ENCODE measurements around the gene AFF1. TPM values are rescaled to one million over a fixed set of nuclear protein-coding genes. Genes with fewer than 3 reads are reported as not detected.

Gene AFF1
- polyA plus RNA-seq, 1 donor (not counting 4 experiments of a cell fraction or from before 2014, with no cell fraction given): 14.4 TPM

DNA sequence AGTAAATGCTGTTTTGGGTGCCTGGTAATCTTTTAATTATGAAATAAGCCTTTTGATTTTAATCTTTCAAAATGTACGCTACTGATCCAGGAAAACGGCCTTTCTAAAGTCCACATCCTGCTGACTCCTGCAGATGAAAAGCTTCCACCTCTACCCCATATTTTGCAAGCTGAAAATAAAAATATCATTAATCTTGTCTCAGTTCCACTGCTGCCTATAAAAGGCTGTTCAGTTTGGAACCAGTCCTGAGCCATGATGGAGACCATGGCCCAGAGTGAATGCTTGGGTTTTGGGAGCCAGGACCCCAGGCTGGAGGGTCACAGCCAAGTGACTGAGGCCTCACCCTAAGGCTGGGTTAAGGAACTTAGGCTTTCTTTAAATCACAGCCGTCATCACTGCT, 110.8 kb downstream of the AFF1 start:
- dilution Hi-C loops (cut with MboI; ENCODE audit: extremely low pct_ligation_motif_present, low sequenced_read_pairs): no loop called here
- FAIRE-seq (no peak), DNase-seq (ENCODE audit: low read depth, low spot score) (no peak)
- peaks cover 6% of the 10 kb centered on the region for H3K4me1 ChIP-seq (ENCODE audit: control insufficient read depth, extremely low read depth, insufficient read depth, low read length)
- H3K9me1 ChIP-seq (ENCODE audit: control insufficient read depth, extremely low read depth, insufficient read depth, low read length): peaks cover 2% of the 10 kb centered on the region
- no peak overlapping the region for H3K9ac ChIP-seq (ENCODE audit: control insufficient read depth, extremely low read depth, insufficient read depth, low read length)
- no peaks in the 10 kb centered on the region for H3K9me3 ChIP-seq (ENCODE audit: control insufficient read depth, low read depth, low read length)
- H3K27me3 ChIP-seq (ENCODE audit: control insufficient read depth, extremely low read depth, insufficient read depth, low read length): no peaks in the 10 kb centered on the region
- no peaks in the 10 kb centered on the region for H4K20me1 ChIP-seq (ENCODE audit: control insufficient read depth, extremely low read depth, insufficient read depth, low read length)
- no peak overlapping the region for H3K4me3 ChIP-seq (ENCODE audit: control insufficient read depth in 2 of 3, extremely low read depth in 1 of 3, insufficient read depth in 2 of 3, low read depth in 1 of 3, low read length in 3 of 3)
- no peak overlapping the region for H3K27ac ChIP-seq (ENCODE audit: control insufficient read depth, insufficient read depth, low read length)
- no peak for TF ChIP-seq EZH2 (IDR thresholded peaks at IDR 0.05; ENCODE audit: low read length)
- H3K79me2 ChIP-seq (ENCODE audit: control insufficient read depth, insufficient read depth, low read length): peaks cover 29% of the 10 kb centered on the region
- H3K4me2 ChIP-seq (ENCODE audit: control insufficient read depth, extremely low read depth, insufficient read depth, low read depth, low read length): no peak overlapping the region
- H2AFZ ChIP-seq (ENCODE audit: control insufficient read depth, low read length): no peak overlapping the region
- H3K36me3 ChIP-seq (ENCODE audit: control insufficient read depth in 2 of 2, extremely low read depth in 1 of 2, insufficient read depth in 2 of 2, low read length in 2 of 2): peaks cover 8 to 13% of the 10 kb centered on the region in 2 experiments

- FAIRE-seq (no peak), DNase-seq (ENCODE audit: low read depth, low spot score) (no peak)
- H3K27ac ChIP-seq (ENCODE audit: control insufficient read depth, insufficient read depth, low read length): no peak overlapping the region
- peaks cover 9 to 15% of the 10 kb centered on the region in 2 experiments for H3K36me3 ChIP-seq (ENCODE audit: control insufficient read depth in 2 of 2, extremely low read depth in 1 of 2, insufficient read depth in 2 of 2, low read length in 2 of 2)
- H2AFZ ChIP-seq (ENCODE audit: control insufficient read depth, low read length): no peak overlapping the region
- H3K4me1 ChIP-seq (ENCODE audit: control insufficient read depth, extremely low read depth, insufficient read depth, low read length): peaks cover 6% of the 10 kb centered on the region
- no peaks in the 10 kb centered on the region for H3K9me3 ChIP-seq (ENCODE audit: control insufficient read depth, low read depth, low read length)
- no peak for TF ChIP-seq EZH2 (IDR thresholded peaks at IDR 0.05; ENCODE audit: low read length)
- TF ChIP-seq, protein P1, sequence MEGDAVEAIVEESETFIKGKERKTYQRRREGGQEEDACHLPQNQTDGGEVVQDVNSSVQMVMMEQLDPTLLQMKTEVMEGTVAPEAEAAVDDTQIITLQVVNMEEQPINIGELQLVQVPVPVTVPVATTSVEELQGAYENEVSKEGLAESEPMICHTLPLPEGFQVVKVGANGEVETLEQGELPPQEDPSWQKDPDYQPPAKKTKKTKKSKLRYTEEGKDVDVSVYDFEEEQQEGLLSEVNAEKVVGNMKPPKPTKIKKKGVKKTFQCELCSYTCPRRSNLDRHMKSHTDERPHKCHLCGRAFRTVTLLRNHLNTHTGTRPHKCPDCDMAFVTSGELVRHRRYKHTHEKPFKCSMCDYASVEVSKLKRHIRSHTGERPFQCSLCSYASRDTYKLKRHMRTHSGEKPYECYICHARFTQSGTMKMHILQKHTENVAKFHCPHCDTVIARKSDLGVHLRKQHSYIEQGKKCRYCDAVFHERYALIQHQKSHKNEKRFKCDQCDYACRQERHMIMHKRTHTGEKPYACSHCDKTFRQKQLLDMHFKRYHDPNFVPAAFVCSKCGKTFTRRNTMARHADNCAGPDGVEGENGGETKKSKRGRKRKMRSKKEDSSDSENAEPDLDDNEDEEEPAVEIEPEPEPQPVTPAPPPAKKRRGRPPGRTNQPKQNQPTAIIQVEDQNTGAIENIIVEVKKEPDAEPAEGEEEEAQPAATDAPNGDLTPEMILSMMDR (optimal IDR thresholded peaks at IDR 0.05 in 1 of 3, IDR thresholded peaks at IDR 0.05 in 1 of 3, conservative IDR thresholded peaks at IDR 0.05 in 1 of 3; ENCODE audit: extremely low read depth in 1 of 3, insufficient read depth in 2 of 3, low read length in 3 of 3): no peak
- no peak overlapping the region for H3K4me3 ChIP-seq (ENCODE audit: control insufficient read depth in 2 of 3, extremely low read depth in 1 of 3, insufficient read depth in 2 of 3, low read depth in 1 of 3, low read length in 3 of 3)
- no peaks in the 10 kb centered on the region for H4K20me1 ChIP-seq (ENCODE audit: control insufficient read depth, extremely low read depth, insufficient read depth, low read length)
- H3K9me1 ChIP-seq (ENCODE audit: control insufficient read depth, extremely low read depth, insufficient read depth, low read length): peaks cover 2% of the 10 kb centered on the region
- H3K79me2 ChIP-seq (ENCODE audit: control insufficient read depth, insufficient read depth, low read length): peaks cover 28% of the 10 kb centered on the region
- dilution Hi-C loops (cut with MboI; ENCODE audit: extremely low pct_ligation_motif_present, low sequenced_read_pairs): no loop called here
- H3K27me3 ChIP-seq (ENCODE audit: control insufficient read depth, extremely low read depth, insufficient read depth, low read length): no peaks in the 10 kb centered on the region
- H3K4me2 ChIP-seq (ENCODE audit: control insufficient read depth, extremely low read depth, insufficient read depth, low read depth, low read length): no peak overlapping the region
- no peak overlapping the region for H3K9ac ChIP-seq (ENCODE audit: control insufficient read depth, extremely low read depth, insufficient read depth, low read length)
Observed at GRCh38 chr4:87046121-87046551, 111.3 kb downstream of the AFF1 start.

GRCh38 chr4:87047281-87047798, 112.5 kb downstream of the AFF1 start:
- H2AFZ ChIP-seq (ENCODE audit: control insufficient read depth, low read length): no peak overlapping the region
- H3K27ac ChIP-seq (ENCODE audit: control insufficient read depth, insufficient read depth, low read length): no peak overlapping the region
- no peak overlapping the region for H3K4me3 ChIP-seq (ENCODE audit: control insufficient read depth in 2 of 3, extremely low read depth in 1 of 3, insufficient read depth in 2 of 3, low read depth in 1 of 3, low read length in 3 of 3)
- FAIRE-seq: no peak
- TF ChIP-seq, protein P1 (optimal IDR thresholded peaks at IDR 0.05 in 1 of 3, IDR thresholded peaks at IDR 0.05 in 1 of 3, conservative IDR thresholded peaks at IDR 0.05 in 1 of 3; ENCODE audit: extremely low read depth in 1 of 3, insufficient read depth in 2 of 3, low read length in 3 of 3): no peak
- no peak for TF ChIP-seq EZH2 (IDR thresholded peaks at IDR 0.05; ENCODE audit: low read length)
- dilution Hi-C loops (cut with MboI; ENCODE audit: extremely low pct_ligation_motif_present, low sequenced_read_pairs): no loop called here
- H3K79me2 ChIP-seq (ENCODE audit: control insufficient read depth, insufficient read depth, low read length): peaks cover 23% of the 10 kb centered on the region
- H3K36me3 ChIP-seq (ENCODE audit: control insufficient read depth in 2 of 2, extremely low read depth in 1 of 2, insufficient read depth in 2 of 2, low read length in 2 of 2): peaks cover 10 to 15% of the 10 kb centered on the region in 2 experiments
- no peak overlapping the region for H3K9ac ChIP-seq (ENCODE audit: control insufficient read depth, extremely low read depth, insufficient read depth, low read length)
- H4K20me1 ChIP-seq (ENCODE audit: control insufficient read depth, extremely low read depth, insufficient read depth, low read length): no peaks in the 10 kb centered on the region
- no peak overlapping the region for H3K4me2 ChIP-seq (ENCODE audit: control insufficient read depth, extremely low read depth, insufficient read depth, low read depth, low read length)
- DNase-seq (ENCODE audit: low read depth, low spot score): no peak
- no peaks in the 10 kb centered on the region for H3K27me3 ChIP-seq (ENCODE audit: control insufficient read depth, extremely low read depth, insufficient read depth, low read length)
- H3K9me1 ChIP-seq (ENCODE audit: control insufficient read depth, extremely low read depth, insufficient read depth, low read length): peaks cover 2% of the 10 kb centered on the region
- no peaks in the 10 kb centered on the region for H3K9me3 ChIP-seq (ENCODE audit: control insufficient read depth, low read depth, low read length)
- peaks cover 6% of the 10 kb centered on the region for H3K4me1 ChIP-seq (ENCODE audit: control insufficient read depth, extremely low read depth, insufficient read depth, low read length)

All from keratinocyte (primary cell).